Sigmoid colon (tissue), 4 donors: ENCODE data around the gene ANP32E.

Source experiments
- EP300 ChIP-seq, 4 donors: sonication (generic); formaldehyde crosslinking; IDR thresholded peaks; one replicate each; pipeline ENCODE4 v1.6.1; 2017; ENCODE audit warnings: antibody characterized with exemption in 4 of 4
- POLR2A ChIP-seq, 2 donors: fragments of 450-650 bp; IDR thresholded peaks; one replicate each; pipeline ENCODE4 v1.6.1; 2016; ENCODE audit warnings: antibody characterized with exemption in 2 of 2, mild to moderate bottlenecking in 2 of 2, moderate library complexity in 2 of 2
- TF ChIP-seq, protein P1 (sequence below), 4 experiments: fragments of 450-650 bp in 3 of 4; fragments of 200-600 bp in 1 of 4; IDR thresholded peaks; one replicate each; pipeline ENCODE4 v1.5.1; 2016 to 2019; ENCODE audit warnings: antibody characterized with exemption in 4 of 4, mild to moderate bottlenecking in 3 of 4, moderate library complexity in 2 of 4

- TF ChIP-seq POLR2A (IDR thresholded peaks at IDR 0.05): no peak
- TF ChIP-seq, protein P1, sequence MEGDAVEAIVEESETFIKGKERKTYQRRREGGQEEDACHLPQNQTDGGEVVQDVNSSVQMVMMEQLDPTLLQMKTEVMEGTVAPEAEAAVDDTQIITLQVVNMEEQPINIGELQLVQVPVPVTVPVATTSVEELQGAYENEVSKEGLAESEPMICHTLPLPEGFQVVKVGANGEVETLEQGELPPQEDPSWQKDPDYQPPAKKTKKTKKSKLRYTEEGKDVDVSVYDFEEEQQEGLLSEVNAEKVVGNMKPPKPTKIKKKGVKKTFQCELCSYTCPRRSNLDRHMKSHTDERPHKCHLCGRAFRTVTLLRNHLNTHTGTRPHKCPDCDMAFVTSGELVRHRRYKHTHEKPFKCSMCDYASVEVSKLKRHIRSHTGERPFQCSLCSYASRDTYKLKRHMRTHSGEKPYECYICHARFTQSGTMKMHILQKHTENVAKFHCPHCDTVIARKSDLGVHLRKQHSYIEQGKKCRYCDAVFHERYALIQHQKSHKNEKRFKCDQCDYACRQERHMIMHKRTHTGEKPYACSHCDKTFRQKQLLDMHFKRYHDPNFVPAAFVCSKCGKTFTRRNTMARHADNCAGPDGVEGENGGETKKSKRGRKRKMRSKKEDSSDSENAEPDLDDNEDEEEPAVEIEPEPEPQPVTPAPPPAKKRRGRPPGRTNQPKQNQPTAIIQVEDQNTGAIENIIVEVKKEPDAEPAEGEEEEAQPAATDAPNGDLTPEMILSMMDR (IDR thresholded peaks at IDR 0.05): no peak
- no peak for TF ChIP-seq EP300 (IDR thresholded peaks at IDR 0.05)
Observed at GRCh38 chr1:150183061-150183460, 52.9 kb downstream of the ANP32E start.
